Keratinocyte (primary cell): ENCODE data around the gene BCL2. TPM values are rescaled to one million over a fixed set of nuclear protein-coding genes. Genes with fewer than 3 reads are reported as not detected.

ENCODE experiments used
- DNase-seq: peaks from one replicate; pipeline ENCODE4 v3.0.0-alpha.2; 2011; ENCODE audit warnings: low read depth, missing footprints, low spot score
- FAIRE-seq: peaks from 2 replicates; lab custom pipeline; 2011; peaks lifted over from hg19 to GRCh38; lab: Jason Lieb, UNC
- H2AFZ ChIP-seq: 2 replicates; pipeline ENCODE4 v1.6.0; 2012; ENCODE audit warnings: low read length, control low read depth, inconsistent platforms; ENCODE audit not compliant: control insufficient read depth
- H3K27ac ChIP-seq: 2 replicates; pipeline ENCODE4 v1.5.1; 2011; ENCODE audit warnings: low read length; ENCODE audit not compliant: control insufficient read depth, insufficient read depth
- H3K27me3 ChIP-seq: 3 replicates; pipeline ENCODE4 v1.6.0; 2011; ENCODE audit warnings: low read length; ENCODE audit not compliant: control insufficient read depth, insufficient read depth; ENCODE audit errors: extremely low read depth
- H3K36me3 ChIP-seq, 2 experiments: 2 replicates in 1 of 2; 3 replicates in 1 of 2; pipeline ENCODE4 v1.5.1; 2011; ENCODE audit warnings: low read length in 2 of 2, mild to moderate bottlenecking in 1 of 2; ENCODE audit not compliant: control insufficient read depth in 2 of 2, insufficient read depth in 2 of 2; ENCODE audit errors: extremely low read depth in 1 of 2
- H3K4me1 ChIP-seq: 3 replicates; pipeline ENCODE4 v1.5.1; 2011; ENCODE audit warnings: low read length; ENCODE audit not compliant: control insufficient read depth, insufficient read depth; ENCODE audit errors: extremely low read depth
- H3K4me2 ChIP-seq: 3 replicates; pipeline ENCODE4 v1.6.0; 2011; ENCODE audit warnings: low read depth, low read length; ENCODE audit not compliant: control insufficient read depth, insufficient read depth; ENCODE audit errors: extremely low read depth
- H3K4me3 ChIP-seq, 3 experiments: fragments of 200-600 bp in 1 of 3; sonication (generic) in 1 of 3; 2 replicates in 2 of 3; 3 replicates in 1 of 3; pipeline ENCODE4 v1.5.1; 2011 to 2016; ENCODE audit warnings: low read length in 3 of 3, mild to moderate bottlenecking in 3 of 3, control low read depth in 2 of 3, inconsistent platforms in 1 of 3, low read depth in 1 of 3, mixed read lengths in 1 of 3, mixed run types in 1 of 3, moderate library complexity in 1 of 3; ENCODE audit not compliant: control insufficient read depth in 2 of 3, insufficient read depth in 2 of 3; ENCODE audit errors: extremely low read depth in 1 of 3
- H3K79me2 ChIP-seq: 2 replicates; pipeline ENCODE4 v1.6.0; 2012; ENCODE audit warnings: low read length; ENCODE audit not compliant: control insufficient read depth, insufficient read depth
- H3K9ac ChIP-seq: 3 replicates; pipeline ENCODE4 v1.6.0; 2011; ENCODE audit warnings: low read length; ENCODE audit not compliant: control insufficient read depth, insufficient read depth; ENCODE audit errors: extremely low read depth
- H3K9me1 ChIP-seq: 3 replicates; pipeline ENCODE4 v1.6.0; 2011; ENCODE audit warnings: low read length; ENCODE audit not compliant: control insufficient read depth, insufficient read depth; ENCODE audit errors: extremely low read depth
- H3K9me3 ChIP-seq: 2 replicates; pipeline ENCODE4 v1.5.1; 2012; ENCODE audit warnings: low read depth, low read length; ENCODE audit not compliant: control insufficient read depth
- H4K20me1 ChIP-seq: 3 replicates; pipeline ENCODE4 v1.6.0; 2011; ENCODE audit warnings: low read length; ENCODE audit not compliant: control insufficient read depth, insufficient read depth; ENCODE audit errors: extremely low read depth
- CTCF ChIP-seq, 3 experiments: IDR thresholded peaks in 1 of 3; conservative IDR thresholded peaks in 1 of 3; optimal IDR thresholded peaks in 1 of 3; 2 replicates in 2 of 3; 3 replicates in 1 of 3; pipeline versions ENCODE3 to v1.5.1; 2011; ENCODE audit warnings: low read length in 3 of 3, mild to moderate bottlenecking in 3 of 3, moderate library complexity in 2 of 3, control low read depth in 1 of 3, inconsistent platforms in 1 of 3; ENCODE audit not compliant: insufficient read depth in 2 of 3; ENCODE audit errors: extremely low read depth in 1 of 3
- EZH2 ChIP-seq: IDR thresholded peaks from one replicate; pipeline ENCODE4 v1.6.1; 2012; ENCODE audit warnings: inconsistent platforms, mild to moderate bottlenecking, low read length, moderate library complexity
- dilution Hi-C: fragments of 300-500 bp; cut with MboI; formaldehyde crosslinking; loops from one replicate; pipeline ENCODE4 v1.7.0; 2020; ENCODE audit warnings: low sequenced_read_pairs; ENCODE audit not compliant: extremely low pct_ligation_motif_present
- polyA plus RNA-seq, 5 experiments: library from polyadenylated mRNA; depleted of rRNA in 3 of 5; stranded (reverse) in 3 of 5; stranded (forward) in 1 of 5; unstranded in 1 of 5; fragments of >200 nt; gene quantifications; 1 replicate in 1 of 5; 2 replicates in 3 of 5; 3 replicates in 1 of 5; pipeline versions ENCODE4 v1.2.1 to v1.2.3, GENCODE V29; 2011 to 2012; ENCODE audit warnings: missing spikeins in 2 of 5, low read depth in 1 of 5, low replicate concordance in 1 of 5

Gene BCL2
- polyA plus RNA-seq, 1 donor (not counting 4 experiments of a cell fraction or from before 2014, with no cell fraction given): 0.30 TPM

- Histone ChIP-seq H3K9me3 (no peaks in the 10 kb centered on the region), H4K20me1 (no peaks in the 10 kb centered on the region), H3K4me3 (no peak overlapping the region), H3K79me2 (no peaks in the 10 kb centered on the region), H3K36me3 (no peaks in the 10 kb centered on the region), H2AFZ (no peak overlapping the region), H3K9me1 (no peaks in the 10 kb centered on the region), H3K9ac (no peak overlapping the region), H3K4me1 (no peaks in the 10 kb centered on the region), H3K27ac (no peak overlapping the region), H3K27me3 (peaks cover 3% of the 10 kb centered on the region), H3K4me2 (no peak overlapping the region)
- DNase-seq: no peak
- no peak for FAIRE-seq
- no peak for TF ChIP-seq EZH2
- TF ChIP-seq CTCF (optimal IDR thresholded peaks at IDR 0.05 in 1 of 3, IDR thresholded peaks at IDR 0.05 in 1 of 3, conservative IDR thresholded peaks at IDR 0.05 in 1 of 3; ENCODE audit: extremely low read depth in 1 of 3, insufficient read depth in 2 of 3, low read length in 3 of 3): no peak
- dilution Hi-C loops: no loop called here
Observed at GRCh38 chr18:63099848-63100629, 219.5 kb downstream of the BCL2 start.

- Histone ChIP-seq H3K79me2 (no peaks in the 10 kb centered on the region), H3K36me3 (no peaks in the 10 kb centered on the region), H3K4me3 (no peak overlapping the region), H2AFZ (no peak overlapping the region), H3K4me1 (no peaks in the 10 kb centered on the region), H3K9me1 (no peaks in the 10 kb centered on the region), H3K27me3 (peaks cover 3% of the 10 kb centered on the region), H4K20me1 (no peaks in the 10 kb centered on the region), H3K27ac (no peak overlapping the region), H3K9me3 (no peaks in the 10 kb centered on the region), H3K4me2 (no peak overlapping the region), H3K9ac (no peak overlapping the region)
- TF ChIP-seq EZH2: no peak
- no peak for TF ChIP-seq CTCF (optimal IDR thresholded peaks at IDR 0.05 in 1 of 3, IDR thresholded peaks at IDR 0.05 in 1 of 3, conservative IDR thresholded peaks at IDR 0.05 in 1 of 3; ENCODE audit: extremely low read depth in 1 of 3, insufficient read depth in 2 of 3, low read length in 3 of 3)
- dilution Hi-C loops: no loop called here
- DNase-seq: no peak
- FAIRE-seq: no peak
Observed at GRCh38 chr18:63099091-63099840, 220.3 kb downstream of the BCL2 start.
